ENCODE measurements around the gene MCFD2.
A peak's percentile ranks its signal among the peaks of the same experiment; 100 is the strongest.

The MCFD2 gene

DNA sequence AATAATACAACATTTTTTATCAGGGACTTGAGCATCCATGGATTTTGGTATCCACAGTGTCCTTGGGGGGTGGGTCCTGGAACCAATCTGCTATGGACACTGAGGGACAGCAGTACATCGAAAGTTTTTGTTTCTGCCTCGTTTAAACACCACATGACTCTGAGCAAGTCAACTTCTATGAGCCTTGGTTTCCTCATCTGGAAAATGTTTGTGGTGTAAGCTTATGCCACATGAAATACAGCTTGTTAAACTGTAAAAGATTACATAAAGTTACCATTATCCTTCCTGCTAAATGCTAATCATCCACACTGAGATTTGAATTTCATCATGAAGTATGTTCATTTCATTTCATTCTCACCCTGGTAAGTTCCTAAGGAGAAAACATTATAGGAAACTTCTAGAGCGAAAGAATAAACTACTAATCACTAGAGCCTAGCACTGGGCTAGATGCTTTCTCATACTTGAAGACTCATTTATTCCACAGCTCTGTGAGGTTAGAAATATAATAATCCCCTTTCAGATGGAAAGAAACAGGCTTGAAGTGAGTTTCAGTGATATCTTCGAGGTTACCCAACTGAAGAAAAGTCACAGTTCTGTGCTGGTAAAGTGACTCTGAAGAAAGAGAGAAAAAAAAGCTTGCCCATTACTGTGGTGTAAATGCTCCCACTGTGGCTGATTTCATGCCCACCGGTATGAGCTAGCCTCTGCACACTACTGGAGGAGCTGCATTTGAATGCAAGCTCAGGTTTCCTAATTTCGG lies 29.2 kb downstream of the MCFD2 start:
- WGBS, 2 donors (ENCODE audit: extremely low coverage in 2 of 2, insufficient read length in 2 of 2, insufficient replicate concordance in 1 of 2) = no CpG with 5 or more reads among the region's 6 CpGs
- H3K27ac ChIP-seq (replicated peaks; ENCODE audit: low read length) = no peak overlapping the region
- H3K14ac ChIP-seq (ENCODE audit: low read length) = no peak overlapping the region

DNA sequence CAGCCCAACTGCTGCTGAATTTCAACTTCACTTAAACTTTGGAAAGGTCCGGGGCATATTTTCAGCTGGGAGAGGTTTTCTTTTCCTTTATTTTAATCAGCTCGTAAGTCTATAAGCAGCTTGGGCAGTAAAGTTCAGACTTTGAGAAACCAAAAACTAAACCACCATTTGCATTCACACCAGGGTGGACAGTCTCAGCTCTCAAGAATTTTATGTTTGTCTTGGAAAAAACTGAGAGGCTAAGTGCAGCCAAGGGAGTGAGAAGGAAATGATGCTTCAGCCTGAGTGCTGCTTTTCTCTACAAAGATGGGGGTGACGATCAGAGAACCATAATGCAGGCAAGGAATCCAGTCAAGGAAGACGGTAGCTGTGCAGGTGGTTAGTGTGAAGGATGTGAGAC lies 30.2 kb downstream of the MCFD2 start:
- Histone ChIP-seq H3K4me2 (ENCODE audit: insufficient read depth, low read length, poor library complexity, severe bottlenecking) (no peak overlapping the region), H3K9me3 (replicated peaks in 1 of 2; ENCODE audit: control insufficient read depth in 2 of 2, insufficient read depth in 1 of 2, low read depth in 1 of 2, low read length in 2 of 2) (peaks cover 0 to 5% of the 10 kb centered on the region in 2 donors), H3K4ac (ENCODE audit: low read length) (no peak overlapping the region), H2AFZ (ENCODE audit: low read length) (no peak overlapping the region), H3K18ac (ENCODE audit: low read length) (no peak overlapping the region), H3K4me1 (ENCODE audit: control insufficient read depth in 2 of 2, insufficient read depth in 1 of 2, low read depth in 1 of 2, low read length in 2 of 2) (peaks cover 3% of the 10 kb centered on the region in 2 donors), H2AK5ac (ENCODE audit: low read depth, low read length) (no peak overlapping the region), H3K9ac (ENCODE audit: low read depth, low read length, poor library complexity) (no peak overlapping the region), H2BK5ac (ENCODE audit: low read length) (no peak overlapping the region), H3K79me1 (ENCODE audit: low read depth, low read length) (peaks cover 2% of the 10 kb centered on the region), H4K91ac (ENCODE audit: low read depth, low read length, poor library complexity) (no peak overlapping the region), H2BK120ac (ENCODE audit: low read depth, low read length) (no peak overlapping the region), H3K4me3 (ENCODE audit: low read length in 2 of 2) (no peak overlapping the region), H4K8ac (ENCODE audit: low read depth, low read length) (no peak overlapping the region), H3K14ac (ENCODE audit: low read length) (no peak overlapping the region), H2BK12ac (ENCODE audit: low read length) (no peak overlapping the region), H3K27me3 (ENCODE audit: control insufficient read depth in 3 of 3, insufficient read depth in 3 of 3, low read depth in 1 of 3, low read length in 3 of 3) (peaks cover 0 to 23% (median 0%) of the 10 kb centered on the region in 3 experiments), H2BK15ac (ENCODE audit: low read length) (no peak overlapping the region), H3K23ac (ENCODE audit: low read depth, low read length, poor library complexity) (no peak overlapping the region), H3K27ac (replicated peaks; ENCODE audit: low read length) (no peak overlapping the region), H3K36me3 (replicated peaks in 1 of 2; ENCODE audit: control insufficient read depth in 2 of 2, insufficient read depth in 2 of 2, low read length in 2 of 2) (no peaks in the 10 kb centered on the region)
- DNase-seq (ENCODE audit: low spot score) = no peak
- no CpG with 5 or more reads among the region's 4 CpGs for WGBS, 2 donors (ENCODE audit: extremely low coverage in 2 of 2, insufficient read length in 2 of 2, insufficient replicate concordance in 1 of 2)

More for the DNA sequence above, 29.2 kb downstream of the MCFD2 start:
- Histone ChIP-seq H2BK120ac (ENCODE audit: low read depth, low read length) (no peak overlapping the region), H3K4ac (ENCODE audit: low read length) (no peak overlapping the region), H3K4me1 (ENCODE audit: control insufficient read depth in 2 of 2, insufficient read depth in 1 of 2, low read depth in 1 of 2, low read length in 2 of 2) (peaks cover 3% of the 10 kb centered on the region in 2 donors), H4K8ac (ENCODE audit: low read depth, low read length) (no peak overlapping the region), H4K91ac (ENCODE audit: low read depth, low read length, poor library complexity) (no peak overlapping the region), H3K9ac (ENCODE audit: low read depth, low read length, poor library complexity) (no peak overlapping the region), H3K9me3 (replicated peaks in 1 of 2; ENCODE audit: control insufficient read depth in 2 of 2, insufficient read depth in 1 of 2, low read depth in 1 of 2, low read length in 2 of 2) (peaks cover 0 to 5% of the 10 kb centered on the region in 2 donors), H3K18ac (ENCODE audit: low read length) (no peak overlapping the region), H2BK12ac (ENCODE audit: low read length) (no peak overlapping the region), H2AFZ (ENCODE audit: low read length) (no peak overlapping the region), H3K23ac (ENCODE audit: low read depth, low read length, poor library complexity) (no peak overlapping the region), H2AK5ac (ENCODE audit: low read depth, low read length) (no peak overlapping the region), H3K4me2 (ENCODE audit: insufficient read depth, low read length, poor library complexity, severe bottlenecking) (no peak overlapping the region), H3K4me3 (ENCODE audit: low read length in 2 of 2) (no peak overlapping the region), H3K79me1 (ENCODE audit: low read depth, low read length) (peaks cover 2% of the 10 kb centered on the region), H3K36me3 (replicated peaks in 1 of 2; ENCODE audit: control insufficient read depth in 2 of 2, insufficient read depth in 2 of 2, low read length in 2 of 2) (no peaks in the 10 kb centered on the region), H2BK15ac (ENCODE audit: low read length) (no peak overlapping the region), H2BK5ac (ENCODE audit: low read length) (no peak overlapping the region), H3K27me3 (ENCODE audit: control insufficient read depth in 3 of 3, insufficient read depth in 3 of 3, low read depth in 1 of 3, low read length in 3 of 3) (peaks cover 0 to 23% (median 0%) of the 10 kb centered on the region in 3 experiments)
- DNase-seq (ENCODE audit: low spot score) = no peak

DNA sequence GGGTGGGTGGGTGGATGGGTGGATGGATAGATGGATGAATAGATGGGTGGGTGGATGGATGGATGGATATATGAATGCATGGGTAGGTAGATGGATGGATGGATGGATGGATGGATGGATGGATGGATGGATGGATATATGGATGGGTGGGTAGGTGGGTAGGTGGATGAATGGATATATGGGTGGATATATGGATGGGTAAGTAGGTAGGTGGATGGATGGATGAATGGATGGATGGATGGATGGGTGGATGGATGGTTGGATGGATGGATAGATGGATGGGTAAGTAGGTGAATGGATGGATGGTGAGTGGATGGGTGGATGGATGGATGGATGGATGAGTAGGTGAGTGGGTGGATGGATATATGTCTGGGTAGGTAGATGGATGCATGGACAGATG lies 36.1 kb downstream of the MCFD2 start:
- no peak overlapping the region for H3K14ac ChIP-seq (ENCODE audit: low read length)
- H3K4me2 ChIP-seq (ENCODE audit: insufficient read depth, low read length, poor library complexity, severe bottlenecking) = no peak overlapping the region
- H2BK5ac ChIP-seq (ENCODE audit: low read length) = no peak overlapping the region
- H2BK12ac ChIP-seq (ENCODE audit: low read length) = no peak overlapping the region
- peaks cover 2 to 11% of the 10 kb centered on the region in 2 donors for H3K4me1 ChIP-seq (ENCODE audit: control insufficient read depth in 2 of 2, insufficient read depth in 1 of 2, low read depth in 1 of 2, low read length in 2 of 2)
- H3K18ac ChIP-seq (ENCODE audit: low read length) = no peak overlapping the region
- H3K9ac ChIP-seq (ENCODE audit: low read depth, low read length, poor library complexity) = no peak overlapping the region
- DNase-seq (ENCODE audit: low spot score) = no peak
- H3K23ac ChIP-seq (ENCODE audit: low read depth, low read length, poor library complexity) = no peak overlapping the region
- peaks cover 0 to 11% (median 10%) of the 10 kb centered on the region in 3 experiments for H3K27me3 ChIP-seq (ENCODE audit: control insufficient read depth in 3 of 3, insufficient read depth in 3 of 3, low read depth in 1 of 3, low read length in 3 of 3)
- H4K8ac ChIP-seq (ENCODE audit: low read depth, low read length) = no peak overlapping the region
- H3K36me3 ChIP-seq (replicated peaks in 1 of 2; ENCODE audit: control insufficient read depth in 2 of 2, insufficient read depth in 2 of 2, low read length in 2 of 2) = peaks cover 0 to 8% of the 10 kb centered on the region in 2 donors
- no peak overlapping the region for H2BK120ac ChIP-seq (ENCODE audit: low read depth, low read length)
- peaks cover 0 to 12% of the 10 kb centered on the region in 2 donors for H3K9me3 ChIP-seq (replicated peaks in 1 of 2; ENCODE audit: control insufficient read depth in 2 of 2, insufficient read depth in 1 of 2, low read depth in 1 of 2, low read length in 2 of 2)
- H2BK15ac ChIP-seq (ENCODE audit: low read length) = no peak overlapping the region
- H3K27ac ChIP-seq (replicated peaks; ENCODE audit: low read length) = no peak overlapping the region
- H3K4ac ChIP-seq (ENCODE audit: low read length) = no peak overlapping the region
- no peaks in the 10 kb centered on the region for H3K79me1 ChIP-seq (ENCODE audit: low read depth, low read length)
- H4K91ac ChIP-seq (ENCODE audit: low read depth, low read length, poor library complexity) = no peak overlapping the region
- H3K4me3 ChIP-seq (ENCODE audit: low read length in 2 of 2) = no peak overlapping the region
- H2AFZ ChIP-seq (ENCODE audit: low read length) = no peak overlapping the region
- no peak overlapping the region for H2AK5ac ChIP-seq (ENCODE audit: low read depth, low read length)

DNA sequence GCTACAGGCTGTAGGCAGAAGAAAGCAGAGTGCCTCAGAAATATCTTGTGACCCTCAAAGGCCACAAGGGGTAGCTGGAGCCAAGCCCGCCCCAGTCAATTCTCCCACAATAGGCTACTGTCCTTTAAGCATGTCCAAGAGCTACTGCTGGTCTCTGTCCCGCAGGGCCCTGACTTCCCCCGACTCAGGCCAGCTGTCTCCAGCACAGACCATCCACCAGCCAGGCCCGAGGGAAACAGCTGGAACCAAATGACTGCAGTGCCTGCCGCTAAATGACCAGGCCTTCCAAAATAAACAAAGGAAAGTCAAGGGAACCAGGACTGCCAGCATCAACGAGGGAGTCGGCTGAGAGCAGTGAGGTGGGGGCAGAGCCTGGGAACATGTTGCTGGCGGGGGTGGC lies 36.7 kb downstream of the MCFD2 start:
- no peak overlapping the region for H3K9ac ChIP-seq (ENCODE audit: low read depth, low read length, poor library complexity)

More for the DNA sequence above, 36.7 kb downstream of the MCFD2 start:
- Histone ChIP-seq H2BK120ac (ENCODE audit: low read depth, low read length) (no peak overlapping the region), H2BK12ac (ENCODE audit: low read length) (no peak overlapping the region), H3K79me1 (ENCODE audit: low read depth, low read length) (no peaks in the 10 kb centered on the region), H3K36me3 (replicated peaks in 1 of 2; ENCODE audit: control insufficient read depth in 2 of 2, insufficient read depth in 2 of 2, low read length in 2 of 2) (peaks cover 0 to 8% of the 10 kb centered on the region in 2 donors), H3K27me3 (ENCODE audit: control insufficient read depth in 3 of 3, insufficient read depth in 3 of 3, low read depth in 1 of 3, low read length in 3 of 3) (peaks cover 0 to 11% (median 10%) of the 10 kb centered on the region in 3 experiments), H3K14ac (ENCODE audit: low read length) (peak overlapping the region; percentile 59), H3K23ac (ENCODE audit: low read depth, low read length, poor library complexity) (peak overlapping the region; percentile 92), H3K4me1 (ENCODE audit: control insufficient read depth in 2 of 2, insufficient read depth in 1 of 2, low read depth in 1 of 2, low read length in 2 of 2) (peaks cover 2 to 12% of the 10 kb centered on the region in 2 donors), H4K8ac (ENCODE audit: low read depth, low read length) (peak overlapping the region; percentile 52), H3K4ac (ENCODE audit: low read length) (no peak overlapping the region), H2AFZ (ENCODE audit: low read length) (no peak overlapping the region), H2AK5ac (ENCODE audit: low read depth, low read length) (peak overlapping the region; percentile 33), H2BK5ac (ENCODE audit: low read length) (no peak overlapping the region), H2BK15ac (ENCODE audit: low read length) (peak overlapping the region; percentile 7), H4K91ac (ENCODE audit: low read depth, low read length, poor library complexity) (no peak overlapping the region), H3K4me3 (ENCODE audit: low read length in 2 of 2) (no peak overlapping the region), H3K27ac (replicated peaks; ENCODE audit: low read length) (no peak overlapping the region), H3K9me3 (replicated peaks in 1 of 2; ENCODE audit: control insufficient read depth in 2 of 2, insufficient read depth in 1 of 2, low read depth in 1 of 2, low read length in 2 of 2) (peaks cover 0 to 12% of the 10 kb centered on the region in 2 donors), H3K18ac (ENCODE audit: low read length) (peak overlapping the region; percentile 48), H3K4me2 (ENCODE audit: insufficient read depth, low read length, poor library complexity, severe bottlenecking) (no peak overlapping the region)
- DNase-seq (ENCODE audit: low spot score) = no peak
- no CpG with 5 or more reads among the region's 8 CpGs for WGBS, 2 donors (ENCODE audit: extremely low coverage in 2 of 2, insufficient read length in 2 of 2, insufficient replicate concordance in 1 of 2)

Measured in neuronal stem cell (in vitro differentiated cells).